Islet of Langerhans (tissue), 1 donor: ENCODE results near the gene SPATA31A3.
"Not testable (repeated sequence)": the region's sequence is repeated elsewhere in the genome, so short reads cannot be mapped to it uniquely, and the experiment has no call there.

ENCODE experiments used
- FAIRE-seq: peaks from one replicate; lab custom pipeline; 2011; peaks lifted over from hg19 to GRCh38; lab: Jason Lieb, UNC

The SPATA31A3 gene

DNA sequence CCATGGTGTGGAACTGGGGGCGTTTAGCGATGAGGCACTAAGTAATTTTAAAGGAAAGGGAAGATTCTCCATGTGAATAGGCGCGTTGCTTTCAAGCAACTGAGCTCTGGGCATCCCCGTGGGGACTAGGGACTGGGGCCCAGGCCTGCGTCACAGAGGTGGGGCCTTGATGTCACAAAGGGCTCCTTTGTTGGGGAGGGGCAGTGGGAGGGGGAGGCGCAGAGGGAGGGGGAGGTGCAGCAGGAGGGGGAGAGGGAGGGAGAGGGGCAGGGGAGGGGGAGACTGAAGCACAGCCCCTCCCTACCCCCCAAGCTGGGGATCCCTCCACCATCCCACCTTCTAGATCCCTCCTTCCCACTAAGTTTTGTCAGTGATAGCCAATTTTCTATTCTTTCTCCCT lies at the start of gene SPATA31A3:
Gene SPATA31A3, minus strand, starts transcription at position 101 of the 400 bp plus-strand sequence. Its CDS starts 29 bp downstream, at position 72.
- FAIRE-seq: not testable (repeated sequence)

DNA sequence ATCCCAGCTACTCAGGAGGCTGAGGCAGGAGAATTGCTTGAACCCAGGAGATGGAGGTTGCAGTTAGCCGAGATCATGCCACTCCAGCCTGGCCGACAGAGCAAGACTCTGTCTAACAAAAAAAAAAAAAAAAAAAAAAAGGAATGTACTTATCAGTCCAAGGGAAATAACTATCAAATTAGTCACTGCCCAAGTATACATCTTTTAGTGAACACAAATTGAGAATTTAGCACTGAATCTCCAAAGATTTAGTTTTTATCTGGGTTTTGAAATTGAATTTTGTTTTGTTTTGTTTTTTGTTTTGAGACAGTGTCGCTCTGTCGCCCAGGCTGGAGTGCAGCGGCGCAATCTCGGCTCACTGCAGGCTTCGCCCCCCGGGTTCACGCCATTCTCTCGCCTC lies 39.8 kb downstream of the SPATA31A3 start:
- FAIRE-seq: not testable (repeated sequence)

GRCh38 chr9:66942400-66943155 lies 49.8 kb downstream of the SPATA31A3 start:
- not testable (repeated sequence) for FAIRE-seq

GRCh38 chr9:66939878-66940830 lies 52.2 kb downstream of the SPATA31A3 start:
- FAIRE-seq: not testable (repeated sequence)

- FAIRE-seq: not testable (repeated sequence)
Measured at GRCh38 chr9:66938322-66938721, 54.0 kb downstream of the SPATA31A3 start.

- FAIRE-seq: not testable (repeated sequence)
Measured at GRCh38 chr9:66937662-66938061, 54.7 kb downstream of the SPATA31A3 start.
